Gastroesophageal sphincter (tissue), 4 donors: Measurements from ENCODE around the gene TMEM248. TPM values are rescaled to one million over a fixed set of nuclear protein-coding genes. Genes with fewer than 3 reads are reported as not detected.

Source experiments
- ATAC-seq: fragments of 150-250 bp; one replicate; pipeline ENCODE4 v1.9.1; 2016; ENCODE audit warnings: mild to moderate bottlenecking, moderate library complexity
- H3K27ac ChIP-seq, 4 donors: fragments of 200-600 bp; sonication (generic) in 3 of 4; 1 replicate in 3 of 4; 2 replicates in 1 of 4; pipeline ENCODE4 v1.5.1; 2016 to 2019
- H3K27me3 ChIP-seq: fragments of 200-600 bp; sonication (generic); one replicate; pipeline ENCODE4 v1.5.1; 2019
- H3K36me3 ChIP-seq, 2 donors: fragments of 200-600 bp; sonication (generic); one replicate each; pipeline ENCODE4 v1.5.1; 2019; ENCODE audit warnings: control low read depth in 1 of 2
- H3K4me1 ChIP-seq, 3 donors: fragments of 200-600 bp; sonication (generic); 1 replicate in 2 of 3; 2 replicates in 1 of 3; pipeline ENCODE4 v1.5.1; 2016 to 2019; ENCODE audit warnings: control low read depth in 2 of 3
- H3K4me3 ChIP-seq, 2 donors: fragments of 200-600 bp; sonication (generic); one replicate each; pipeline ENCODE4 v1.5.1; 2019; ENCODE audit warnings: mild to moderate bottlenecking in 1 of 2, moderate library complexity in 1 of 2
- H3K9me3 ChIP-seq, 3 donors: fragments of 200-600 bp; sonication (generic); one replicate each; pipeline ENCODE4 v1.5.1; 2017 to 2019; ENCODE audit warnings: control low read depth in 2 of 3
- EP300 ChIP-seq: sonication (generic); formaldehyde crosslinking; IDR thresholded peaks from one replicate; pipeline ENCODE4 v1.6.1; 2017; ENCODE audit warnings: antibody characterized with exemption, mild to moderate bottlenecking
- POLR2A ChIP-seq, 2 donors: fragments of 450-650 bp; IDR thresholded peaks; one replicate each; pipeline ENCODE4 v1.6.1; 2017; ENCODE audit warnings: antibody characterized with exemption in 2 of 2, mild to moderate bottlenecking in 2 of 2, moderate library complexity in 1 of 2
- POLR2AphosphoS5 ChIP-seq: sonication (generic); formaldehyde crosslinking; IDR thresholded peaks from one replicate; pipeline ENCODE4 v1.6.1; 2017; ENCODE audit warnings: antibody characterized with exemption
- WGBS, 2 donors: methylation state at CpG; one replicate each; pipeline ENCODE4 v1.1.5; 2018; ENCODE audit warnings: low coverage in 1 of 2; 5-methylcytosine and 5-hydroxymethylcytosine counted together
- total RNA-seq, 4 donors: library from RNA; depleted of rRNA; stranded (reverse); fragments of >200 nt; gene quantifications; one replicate each; pipeline ENCODE4 v1.1.0, GENCODE V29; 2016
- TF ChIP-seq, protein P1 (sequence below), 4 experiments: fragments of 200-600 bp in 2 of 4; fragments of 450-650 bp in 2 of 4; sonication (generic) in 1 of 4; IDR thresholded peaks; one replicate each; pipeline ENCODE4 v1.5.1; 2017 to 2019; ENCODE audit warnings: antibody characterized with exemption in 4 of 4, mild to moderate bottlenecking in 2 of 4, moderate library complexity in 2 of 4

The TMEM248 gene
- total RNA-seq, 4 donors from 2014 or later = 106 to 118 (median 111) TPM

- no peaks in the 10 kb centered on the region for H3K4me1 ChIP-seq
- no peak overlapping the region for H3K27ac ChIP-seq
- H3K27me3 ChIP-seq = no peaks in the 10 kb centered on the region
- peaks cover 0 to 100% of the 10 kb centered on the region in 2 donors for H3K36me3 ChIP-seq
- TF ChIP-seq, protein P1, sequence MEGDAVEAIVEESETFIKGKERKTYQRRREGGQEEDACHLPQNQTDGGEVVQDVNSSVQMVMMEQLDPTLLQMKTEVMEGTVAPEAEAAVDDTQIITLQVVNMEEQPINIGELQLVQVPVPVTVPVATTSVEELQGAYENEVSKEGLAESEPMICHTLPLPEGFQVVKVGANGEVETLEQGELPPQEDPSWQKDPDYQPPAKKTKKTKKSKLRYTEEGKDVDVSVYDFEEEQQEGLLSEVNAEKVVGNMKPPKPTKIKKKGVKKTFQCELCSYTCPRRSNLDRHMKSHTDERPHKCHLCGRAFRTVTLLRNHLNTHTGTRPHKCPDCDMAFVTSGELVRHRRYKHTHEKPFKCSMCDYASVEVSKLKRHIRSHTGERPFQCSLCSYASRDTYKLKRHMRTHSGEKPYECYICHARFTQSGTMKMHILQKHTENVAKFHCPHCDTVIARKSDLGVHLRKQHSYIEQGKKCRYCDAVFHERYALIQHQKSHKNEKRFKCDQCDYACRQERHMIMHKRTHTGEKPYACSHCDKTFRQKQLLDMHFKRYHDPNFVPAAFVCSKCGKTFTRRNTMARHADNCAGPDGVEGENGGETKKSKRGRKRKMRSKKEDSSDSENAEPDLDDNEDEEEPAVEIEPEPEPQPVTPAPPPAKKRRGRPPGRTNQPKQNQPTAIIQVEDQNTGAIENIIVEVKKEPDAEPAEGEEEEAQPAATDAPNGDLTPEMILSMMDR (IDR thresholded peaks at IDR 0.05) = no peak
- TF ChIP-seq POLR2A (IDR thresholded peaks at IDR 0.05) (no peak), EP300 (no peak), POLR2AphosphoS5 (no peak)
- ATAC-seq = no peak
- H3K4me3 ChIP-seq = no peak overlapping the region
- 58 to 80% methylated on average over 3 of the region's 3 CpGs for WGBS, 2 donors
- H3K9me3 ChIP-seq = no peaks in the 10 kb centered on the region
These were observed 29.3 kb downstream of the TMEM248 start for GRCh38 chr7:66950311-66950710.

- Histone ChIP-seq H3K27ac (no peak overlapping the region), H3K9me3 (no peaks in the 10 kb centered on the region), H3K4me3 (no peak overlapping the region), H3K36me3 (peaks cover 0 to 100% of the 10 kb centered on the region in 2 donors), H3K4me1 (no peaks in the 10 kb centered on the region), H3K27me3 (no peaks in the 10 kb centered on the region)
- 87 to 90% methylated on average over 6 to 7 of the region's 8 CpGs for WGBS, 2 donors
- ATAC-seq = no peak
- TF ChIP-seq POLR2A (IDR thresholded peaks at IDR 0.05) (no peak), EP300 (no peak), POLR2AphosphoS5 (no peak)
- TF ChIP-seq, protein P1 (IDR thresholded peaks at IDR 0.05) = no peak
These were observed 29.7 kb downstream of the TMEM248 start for GRCh38 chr7:66950763-66951162.

DNA sequence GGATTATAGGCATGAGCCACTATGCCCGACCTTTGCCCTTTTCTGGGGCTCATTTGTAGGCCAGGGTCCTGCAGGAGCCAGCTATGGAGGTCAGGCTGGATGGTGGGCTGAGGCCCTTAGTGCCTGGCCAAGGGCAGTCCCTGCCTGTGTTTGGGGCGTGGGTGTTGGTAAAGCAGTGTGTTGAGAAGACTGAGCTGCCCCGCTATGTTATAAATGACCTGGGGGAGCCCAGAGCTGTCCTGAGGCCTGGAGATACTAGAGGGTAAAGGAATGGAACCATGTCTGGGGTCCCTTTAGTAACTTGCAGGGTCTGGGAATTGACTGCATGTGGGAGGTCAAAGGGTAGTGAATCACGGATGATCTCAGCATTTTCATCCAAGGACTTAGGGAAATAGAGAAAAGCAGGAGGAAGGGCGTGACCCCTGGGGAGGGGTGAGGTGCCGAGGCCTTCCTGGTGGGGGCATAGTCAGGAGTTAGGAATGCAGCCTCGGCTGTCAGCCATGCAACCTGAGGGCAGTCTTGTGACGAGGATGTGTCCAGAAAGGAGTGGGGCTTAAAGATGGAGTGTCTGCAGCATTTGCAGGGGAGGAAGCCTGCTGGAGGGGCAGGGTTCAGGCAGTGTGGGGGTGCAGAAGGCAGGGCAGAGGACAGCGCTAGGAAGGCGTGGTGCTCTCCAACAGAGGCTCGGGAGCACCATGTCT lies 31.5 kb downstream of the TMEM248 start:
- Histone ChIP-seq H3K27ac (no peak overlapping the region), H3K36me3 (peaks cover 0 to 100% of the 10 kb centered on the region in 2 donors)
- ATAC-seq = no peak

DNA sequence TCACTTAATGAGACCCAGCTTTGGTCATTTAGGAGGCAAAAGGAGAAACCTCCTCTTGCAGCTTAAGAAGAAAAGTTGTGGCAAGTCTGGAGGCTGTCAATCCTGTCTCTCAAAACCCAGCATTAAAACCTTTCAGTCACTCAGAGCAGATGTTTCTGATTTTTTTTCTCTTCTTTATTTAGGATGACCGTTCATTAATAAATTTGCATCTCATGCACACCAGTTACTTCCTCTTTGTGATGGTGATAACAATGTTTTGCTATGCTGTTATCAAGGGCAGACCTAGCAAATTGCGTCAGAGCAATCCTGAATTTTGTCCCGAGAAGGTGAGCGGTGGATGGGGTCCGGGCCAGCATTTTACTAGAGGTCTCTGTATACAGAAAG lies 32.0 kb downstream of the TMEM248 start:
- Histone ChIP-seq H3K9me3 (no peaks in the 10 kb centered on the region), H3K27me3 (no peaks in the 10 kb centered on the region), H3K27ac (no peak overlapping the region), H3K36me3 (peaks cover 0 to 100% of the 10 kb centered on the region in 2 donors), H3K4me3 (no peak overlapping the region), H3K4me1 (no peaks in the 10 kb centered on the region)
- TF ChIP-seq, protein P1 (IDR thresholded peaks at IDR 0.05) = no peak
- no peak for TF ChIP-seq POLR2A (IDR thresholded peaks at IDR 0.05)
- no peak for TF ChIP-seq EP300
- no peak for TF ChIP-seq POLR2AphosphoS5
- ATAC-seq = no peak
- 81 to 92% methylated on average over 4 to 5 of the region's 5 CpGs for WGBS, 2 donors

More for the DNA sequence above, 31.5 kb downstream of the TMEM248 start:
- Histone ChIP-seq H3K4me3 (no peak overlapping the region), H3K27me3 (no peaks in the 10 kb centered on the region), H3K9me3 (no peaks in the 10 kb centered on the region), H3K4me1 (no peaks in the 10 kb centered on the region)
- TF ChIP-seq POLR2AphosphoS5 (no peak), EP300 (no peak), POLR2A (IDR thresholded peaks at IDR 0.05) (no peak)
- TF ChIP-seq, protein P1 (IDR thresholded peaks at IDR 0.05) = no peak
- 62 to 80% methylated on average over 1 to 8 of the region's 11 CpGs for WGBS, 2 donors
